HEK293T (cell line): Measurements from ENCODE around the gene TRMU.

Source experiments
- CTCF ChIA-PET: fragments of 350-600 bp; formaldehyde crosslinking; extraction: SDS; loops from one replicate; lab custom pipeline; 2021; ENCODE audit warnings: antibody characterized with exemption, inconsistent platforms; lab: Yijun Ruan, JAX
- POLR2A ChIA-PET: fragments of 350-600 bp; formaldehyde crosslinking; extraction: SDS; loops from one replicate; lab custom pipeline; 2020; ENCODE audit warnings: antibody characterized with exemption, inconsistent platforms; lab: Yijun Ruan, JAX
- DNase-seq: peaks from one replicate; pipeline ENCODE4 v3.0.0; 2012; ENCODE audit warnings: mixed read lengths; ENCODE audit errors: extremely low spot score
- ARNT ChIP-seq: fragments of 450-650 bp; IDR thresholded peaks from 2 replicates; pipeline ENCODE4 v1.6.1; 2017; ENCODE audit warnings: mild to moderate bottlenecking
- BHLHE40 ChIP-seq: fragments of 450-650 bp; IDR thresholded peaks from 2 replicates; pipeline ENCODE4 v1.6.1; 2016; ENCODE audit warnings: mild to moderate bottlenecking, moderate library complexity, borderline replicate concordance
- CTBP1 ChIP-seq: fragments of 450-650 bp; IDR thresholded peaks from 2 replicates; pipeline ENCODE4 v1.6.1; 2016; ENCODE audit warnings: borderline replicate concordance
- ELF4 ChIP-seq: fragments of 450-650 bp; IDR thresholded peaks from 2 replicates; pipeline ENCODE4 v1.6.1; 2017; ENCODE audit warnings: antibody characterized with exemption
- FOXA1 ChIP-seq: fragments of 450-650 bp; IDR thresholded peaks from 2 replicates; pipeline ENCODE4 v1.6.1; 2016; ENCODE audit warnings: mild to moderate bottlenecking
- FOXK2 ChIP-seq: fragments of 450-650 bp; IDR thresholded peaks from 2 replicates; pipeline ENCODE4 v1.6.1; 2016; ENCODE audit warnings: mild to moderate bottlenecking
- FOXM1 ChIP-seq: fragments of 450-650 bp; IDR thresholded peaks from 2 replicates; pipeline ENCODE4 v1.6.1; 2017; ENCODE audit warnings: mild to moderate bottlenecking, borderline replicate concordance
- HDGF ChIP-seq: fragments of 450-650 bp; IDR thresholded peaks from 2 replicates; pipeline ENCODE4 v1.6.1; 2017; ENCODE audit warnings: antibody characterized with exemption, borderline replicate concordance
- L3MBTL2 ChIP-seq: fragments of 450-650 bp; conservative IDR thresholded peaks from 2 replicates; pipeline ENCODE4 v1.6.1; 2016; ENCODE audit warnings: mild to moderate bottlenecking
- LEF1 ChIP-seq: fragments of 450-650 bp; IDR thresholded peaks from 2 replicates; pipeline ENCODE4 v1.6.1; 2017; ENCODE audit warnings: mild to moderate bottlenecking, borderline replicate concordance
- NFRKB ChIP-seq: fragments of 450-650 bp; IDR thresholded peaks from 2 replicates; pipeline ENCODE4 v1.6.1; 2016; ENCODE audit warnings: mild to moderate bottlenecking, moderate library complexity
- PKNOX1 ChIP-seq: fragments of 450-650 bp; IDR thresholded peaks from 2 replicates; pipeline ENCODE4 v1.6.1; 2016
- SP1 ChIP-seq: fragments of 450-650 bp; IDR thresholded peaks from 2 replicates; pipeline ENCODE4 v1.6.1; 2017
- SUZ12 ChIP-seq: fragments of 450-650 bp; IDR thresholded peaks from 2 replicates; pipeline ENCODE4 v1.6.1; 2016; ENCODE audit warnings: mild to moderate bottlenecking
- TARDBP ChIP-seq: fragments of 450-650 bp; IDR thresholded peaks from 2 replicates; pipeline ENCODE4 v1.6.1; 2016
- ZNF384 ChIP-seq: fragments of 450-650 bp; IDR thresholded peaks from 2 replicates; pipeline ENCODE4 v1.6.1; 2016

TRMU gene

GRCh38 chr22:46327691-46328465 lies 7.6 kb upstream of the TRMU start:
- no peak for TF ChIP-seq LEF1
- TF ChIP-seq CTBP1, result no peak
- TF ChIP-seq L3MBTL2, result no peak
- no peak for TF ChIP-seq HDGF
- TF ChIP-seq TARDBP, result no peak
- TF ChIP-seq BHLHE40, result no peak
- TF ChIP-seq PKNOX1, result no peak
- TF ChIP-seq SUZ12, result no peak
- TF ChIP-seq FOXA1, result no peak
- no peak for TF ChIP-seq SP1
- no peak for TF ChIP-seq FOXM1
- TF ChIP-seq FOXK2, result no peak
- no peak for TF ChIP-seq NFRKB
- no peak for TF ChIP-seq ELF4
- no peak for TF ChIP-seq ARNT
- no peak for TF ChIP-seq ZNF384
- DNase-seq, result no peak
- ChIA-PET POLR2A (no interaction called here), CTCF (no interaction called here)

- DNase-seq, result no peak
- ChIA-PET POLR2A (no interaction called here), CTCF (no interaction called here)
- TF ChIP-seq HDGF, result no peak
These were observed 6.7 kb upstream of the TRMU start for GRCh38 chr22:46328797-46329196.

DNA sequence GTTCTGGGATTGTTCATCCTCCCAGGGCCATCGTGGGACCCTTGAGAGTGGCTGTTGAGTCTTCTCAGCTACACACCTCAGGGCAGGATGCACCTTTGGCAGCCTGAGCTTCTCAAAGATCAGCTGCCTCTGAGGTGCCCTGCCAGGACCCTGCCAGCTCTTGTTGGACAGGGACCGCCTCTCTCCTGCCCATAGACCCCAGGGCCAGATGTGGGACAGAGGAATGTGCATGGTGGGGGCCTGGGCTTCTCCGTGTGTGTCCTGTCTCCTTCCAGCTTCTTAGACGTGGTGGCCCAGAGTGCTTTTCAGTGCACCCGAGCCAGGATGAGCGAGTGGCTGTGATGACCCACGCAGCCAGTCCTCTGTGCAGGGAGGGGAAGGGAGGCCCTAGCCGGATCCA lies 5.9 kb upstream of the TRMU start:
- TF ChIP-seq TARDBP (no peak), PKNOX1 (no peak), FOXM1 (no peak), CTBP1 (no peak), NFRKB (no peak), BHLHE40 (no peak), ARNT (no peak), LEF1 (no peak), FOXA1 (no peak)
- POLR2A ChIA-PET, result interaction anchor here (0.9 kb wide), 1 partner anchor 12 kb away, joined by 4 read pairs; no protein-coding TSS in a partner anchor
- DNase-seq, result no peak
- CTCF ChIA-PET, result no interaction called here

GRCh38 chr22:46330426-46330825 lies 5.1 kb upstream of the TRMU start:
- no peak for TF ChIP-seq LEF1
- TF ChIP-seq FOXM1, result no peak
- no peak for TF ChIP-seq ZNF384
- no peak for TF ChIP-seq SP1
- no peak for TF ChIP-seq TARDBP
- TF ChIP-seq BHLHE40, result no peak
- TF ChIP-seq L3MBTL2, result no peak
- TF ChIP-seq PKNOX1, result no peak
- no peak for TF ChIP-seq FOXA1
- TF ChIP-seq HDGF, result no peak
- TF ChIP-seq ARNT, result no peak
- TF ChIP-seq FOXK2, result no peak
- TF ChIP-seq CTBP1, result no peak
- TF ChIP-seq ELF4, result no peak
- TF ChIP-seq NFRKB, result no peak
- CTCF ChIA-PET, result no interaction called here
- POLR2A ChIA-PET, result interaction anchor here (0.9 kb wide), 1 partner anchor 13 kb away, joined by 4 read pairs; no protein-coding TSS in a partner anchor
- DNase-seq, result no peak

DNA sequence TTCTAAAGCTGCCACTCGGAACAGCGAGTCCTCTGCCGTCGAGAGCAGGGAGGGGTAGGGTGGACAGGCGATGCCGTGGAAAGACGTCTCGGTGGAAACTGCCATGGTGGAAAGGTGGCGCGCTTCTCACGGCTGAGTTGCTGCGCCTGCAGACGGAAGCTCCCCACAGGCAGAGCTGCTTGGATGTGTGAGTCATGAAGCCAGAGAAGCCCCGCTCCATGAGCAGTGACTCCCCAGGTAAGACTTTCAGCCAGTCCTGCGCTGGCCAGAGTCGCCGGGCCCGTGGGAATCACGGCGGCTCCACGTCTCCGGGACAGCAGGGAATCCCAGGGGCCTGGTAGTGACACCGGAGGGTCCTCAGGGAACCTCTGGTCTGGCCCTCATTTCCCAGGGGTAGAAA lies 4.0 kb upstream of the TRMU start:
- ChIA-PET CTCF (no interaction called here), POLR2A (no interaction called here)
- no peak for DNase-seq
- no peak for TF ChIP-seq ZNF384
- TF ChIP-seq CTBP1, result no peak
- no peak for TF ChIP-seq ARNT
- no peak for TF ChIP-seq NFRKB
- TF ChIP-seq PKNOX1, result no peak
- TF ChIP-seq ELF4, result no peak
- no peak for TF ChIP-seq FOXM1
- no peak for TF ChIP-seq L3MBTL2
- TF ChIP-seq SP1, result no peak
- TF ChIP-seq FOXA1, result no peak
- no peak for TF ChIP-seq FOXK2
- TF ChIP-seq BHLHE40, result no peak
- TF ChIP-seq HDGF, result no peak
- TF ChIP-seq LEF1, result no peak
- no peak for TF ChIP-seq SUZ12
- TF ChIP-seq TARDBP, result no peak
